Panc1 (cell line): ENCODE measurements around the gene WRNIP1.

ENCODE experiments used
- POLR2AphosphoS5 ChIP-seq: IDR thresholded peaks from 2 replicates; pipeline ENCODE4 v1.6.1; 2012; ENCODE audit warnings: mild to moderate bottlenecking, low read depth, low read length, moderate library complexity
- SIN3A ChIP-seq: IDR thresholded peaks from 2 replicates; pipeline ENCODE4 v1.6.1; 2012; ENCODE audit warnings: low read depth, mild to moderate bottlenecking, low read length, moderate library complexity, borderline replicate concordance; ENCODE audit not compliant: insufficient read depth
- TCF7L2 ChIP-seq: IDR thresholded peaks from 2 replicates; pipeline ENCODE4 v1.6.1; 2011; ENCODE audit warnings: mild to moderate bottlenecking, low read depth, low read length, inconsistent platforms
- TF ChIP-seq, protein P1 (sequence below): fragments of 450-650 bp; IDR thresholded peaks from 2 replicates; pipeline ENCODE4 v1.5.1; 2017; ENCODE audit warnings: mild to moderate bottlenecking
- TF ChIP-seq, protein P2 (sequence below), 2 experiments: IDR thresholded peaks; 2 replicates each; pipeline ENCODE4 v1.6.1; 2011 to 2012; ENCODE audit warnings: low read depth in 2 of 2, control low read depth in 1 of 2, low read length in 1 of 2, mild to moderate bottlenecking in 1 of 2, moderate library complexity in 1 of 2; ENCODE audit not compliant: insufficient read depth in 1 of 2

DNA sequence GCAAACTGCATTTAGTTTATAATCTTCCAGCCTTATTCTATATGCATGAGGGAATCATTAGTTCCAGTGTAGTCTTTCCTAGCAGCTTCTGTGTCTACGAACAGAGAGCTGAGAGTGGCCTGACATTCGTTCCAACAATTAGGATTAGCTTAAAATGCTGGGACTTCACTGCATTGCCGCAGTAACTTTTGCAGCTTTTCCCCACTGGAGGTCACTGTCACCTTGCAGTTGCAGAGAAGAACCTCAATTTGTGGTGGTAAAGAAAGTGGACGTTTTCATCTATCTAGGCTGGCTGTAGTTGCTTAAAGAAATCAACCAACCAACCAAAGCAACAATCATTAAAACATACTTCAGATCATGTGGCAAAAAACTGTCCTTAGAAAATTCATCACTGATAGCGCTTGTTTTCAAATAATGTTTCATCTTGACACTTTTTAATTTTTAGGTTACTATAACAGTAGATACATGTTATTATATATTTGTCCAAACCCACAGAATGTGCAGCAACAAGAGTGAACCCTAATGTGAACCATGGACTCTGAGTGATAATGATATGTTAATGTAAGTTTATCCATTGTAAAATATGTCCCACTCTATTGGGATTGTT lies 26.7 kb upstream of the WRNIP1 start:
- TF ChIP-seq POLR2AphosphoS5 (no peak), SIN3A (no peak), TCF7L2 (no peak)
- TF ChIP-seq, protein P1, sequence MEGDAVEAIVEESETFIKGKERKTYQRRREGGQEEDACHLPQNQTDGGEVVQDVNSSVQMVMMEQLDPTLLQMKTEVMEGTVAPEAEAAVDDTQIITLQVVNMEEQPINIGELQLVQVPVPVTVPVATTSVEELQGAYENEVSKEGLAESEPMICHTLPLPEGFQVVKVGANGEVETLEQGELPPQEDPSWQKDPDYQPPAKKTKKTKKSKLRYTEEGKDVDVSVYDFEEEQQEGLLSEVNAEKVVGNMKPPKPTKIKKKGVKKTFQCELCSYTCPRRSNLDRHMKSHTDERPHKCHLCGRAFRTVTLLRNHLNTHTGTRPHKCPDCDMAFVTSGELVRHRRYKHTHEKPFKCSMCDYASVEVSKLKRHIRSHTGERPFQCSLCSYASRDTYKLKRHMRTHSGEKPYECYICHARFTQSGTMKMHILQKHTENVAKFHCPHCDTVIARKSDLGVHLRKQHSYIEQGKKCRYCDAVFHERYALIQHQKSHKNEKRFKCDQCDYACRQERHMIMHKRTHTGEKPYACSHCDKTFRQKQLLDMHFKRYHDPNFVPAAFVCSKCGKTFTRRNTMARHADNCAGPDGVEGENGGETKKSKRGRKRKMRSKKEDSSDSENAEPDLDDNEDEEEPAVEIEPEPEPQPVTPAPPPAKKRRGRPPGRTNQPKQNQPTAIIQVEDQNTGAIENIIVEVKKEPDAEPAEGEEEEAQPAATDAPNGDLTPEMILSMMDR, result peak; percentile 83
- TF ChIP-seq, protein P2, sequence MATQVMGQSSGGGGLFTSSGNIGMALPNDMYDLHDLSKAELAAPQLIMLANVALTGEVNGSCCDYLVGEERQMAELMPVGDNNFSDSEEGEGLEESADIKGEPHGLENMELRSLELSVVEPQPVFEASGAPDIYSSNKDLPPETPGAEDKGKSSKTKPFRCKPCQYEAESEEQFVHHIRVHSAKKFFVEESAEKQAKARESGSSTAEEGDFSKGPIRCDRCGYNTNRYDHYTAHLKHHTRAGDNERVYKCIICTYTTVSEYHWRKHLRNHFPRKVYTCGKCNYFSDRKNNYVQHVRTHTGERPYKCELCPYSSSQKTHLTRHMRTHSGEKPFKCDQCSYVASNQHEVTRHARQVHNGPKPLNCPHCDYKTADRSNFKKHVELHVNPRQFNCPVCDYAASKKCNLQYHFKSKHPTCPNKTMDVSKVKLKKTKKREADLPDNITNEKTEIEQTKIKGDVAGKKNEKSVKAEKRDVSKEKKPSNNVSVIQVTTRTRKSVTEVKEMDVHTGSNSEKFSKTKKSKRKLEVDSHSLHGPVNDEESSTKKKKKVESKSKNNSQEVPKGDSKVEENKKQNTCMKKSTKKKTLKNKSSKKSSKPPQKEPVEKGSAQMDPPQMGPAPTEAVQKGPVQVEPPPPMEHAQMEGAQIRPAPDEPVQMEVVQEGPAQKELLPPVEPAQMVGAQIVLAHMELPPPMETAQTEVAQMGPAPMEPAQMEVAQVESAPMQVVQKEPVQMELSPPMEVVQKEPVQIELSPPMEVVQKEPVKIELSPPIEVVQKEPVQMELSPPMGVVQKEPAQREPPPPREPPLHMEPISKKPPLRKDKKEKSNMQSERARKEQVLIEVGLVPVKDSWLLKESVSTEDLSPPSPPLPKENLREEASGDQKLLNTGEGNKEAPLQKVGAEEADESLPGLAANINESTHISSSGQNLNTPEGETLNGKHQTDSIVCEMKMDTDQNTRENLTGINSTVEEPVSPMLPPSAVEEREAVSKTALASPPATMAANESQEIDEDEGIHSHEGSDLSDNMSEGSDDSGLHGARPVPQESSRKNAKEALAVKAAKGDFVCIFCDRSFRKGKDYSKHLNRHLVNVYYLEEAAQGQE (IDR thresholded peaks at IDR 0.05; ENCODE audit: insufficient read depth in 1 of 2, low read depth in 2 of 2, low read length in 1 of 2), result no peak
